Activated CD4-positive, alpha-beta T cell treated with anti-CD3 and anti-CD28 coated beads, Interleukin-2, amount 10 ng/mL, durations not matched to agents 7 days and 5 days (primary cell): ENCODE results near the gene SLC66A2. TPM values are rescaled to one million over a fixed set of nuclear protein-coding genes. Genes with fewer than 3 reads are reported as not detected.
"Not testable (repeated sequence)": the region's sequence is repeated elsewhere in the genome, so short reads cannot be mapped to it uniquely, and the experiment has no call there.

Experiments used
- CTCF ChIA-PET: fragments of 350-600 bp; sonication (Branson Sonifier 250); formaldehyde crosslinking; loops from one replicate; lab custom pipeline; 2021; ENCODE audit warnings: antibody characterized with exemption; lab: Charles Lee
- POLR2A ChIA-PET: fragments of 350-600 bp; sonication (Branson Sonifier 250); formaldehyde crosslinking; loops from one replicate; lab custom pipeline; 2021; ENCODE audit warnings: antibody characterized with exemption; lab: Charles Lee
- DNase-seq: peaks from one replicate; pipeline ENCODE4 v3.0.0-alpha.2; 2020
- H3K27ac Mint-ChIP-seq: one replicate; pipeline ENCODE4 v1.8.0; 2021; ENCODE audit warnings: mild to moderate bottlenecking, moderate library complexity, mixed read lengths
- H3K27me3 Mint-ChIP-seq: one replicate; pipeline ENCODE4 v1.8.0; 2021; ENCODE audit warnings: mixed read lengths
- H3K36me3 Mint-ChIP-seq: one replicate; pipeline ENCODE4 v1.8.0; 2021; ENCODE audit warnings: low read depth, mixed read lengths
- H3K4me1 Mint-ChIP-seq: one replicate; pipeline ENCODE4 v1.8.0; 2021; ENCODE audit warnings: mixed read lengths
- H3K4me3 Mint-ChIP-seq: one replicate; pipeline ENCODE4 v1.8.0; 2021; ENCODE audit warnings: mild to moderate bottlenecking, moderate library complexity, mixed read lengths
- H3K9me3 Mint-ChIP-seq: one replicate; pipeline ENCODE4 v1.8.0; 2021; ENCODE audit warnings: mixed read lengths
- total RNA-seq, 2 experiments: library from RNA; stranded (reverse); gene quantifications; one replicate each; pipeline ENCODE4 v1.2.3, GENCODE V29; 2021

SLC66A2 gene
- total RNA-seq, 2 experiments from 2014 or later = 28.3 to 34.6 TPM

GRCh38 chr18:79870301-79871025, 81.0 kb downstream of the SLC66A2 start:
- DNase-seq = no peak
- no peaks in the 10 kb centered on the region for H3K9me3 Mint-ChIP-seq
- CTCF ChIA-PET = interaction anchor here (1.3 kb wide), 1 partner anchor 17 kb away, joined by 3 read pairs; no protein-coding TSS in a partner anchor
- no peaks in the 10 kb centered on the region for H3K4me1 Mint-ChIP-seq
- no peaks in the 10 kb centered on the region for H3K36me3 Mint-ChIP-seq
- no peaks in the 10 kb centered on the region for H3K27me3 Mint-ChIP-seq
- H3K4me3 Mint-ChIP-seq = no peak overlapping the region
- POLR2A ChIA-PET = no interaction called here
- H3K27ac Mint-ChIP-seq = no peak overlapping the region

- H3K36me3 Mint-ChIP-seq = no peaks in the 10 kb centered on the region
- H3K27me3 Mint-ChIP-seq = no peaks in the 10 kb centered on the region
- DNase-seq = no peak
- H3K4me3 Mint-ChIP-seq = no peak overlapping the region
- POLR2A ChIA-PET = no interaction called here
- no peaks in the 10 kb centered on the region for H3K4me1 Mint-ChIP-seq
- CTCF ChIA-PET = interaction anchor here (1.3 kb wide), 1 partner anchor 17 kb away, joined by 3 read pairs; no protein-coding TSS in a partner anchor
- no peak overlapping the region for H3K27ac Mint-ChIP-seq
- H3K9me3 Mint-ChIP-seq = no peaks in the 10 kb centered on the region
These were observed 81.7 kb downstream of the SLC66A2 start for GRCh38 chr18:79869591-79870300.

GRCh38 chr18:79868811-79869541, 82.5 kb downstream of the SLC66A2 start:
- POLR2A ChIA-PET = no interaction called here
- no peak for DNase-seq
- no peaks in the 10 kb centered on the region for H3K4me1 Mint-ChIP-seq
- no peak overlapping the region for H3K27ac Mint-ChIP-seq
- H3K4me3 Mint-ChIP-seq = no peak overlapping the region
- CTCF ChIA-PET = no interaction called here
- H3K36me3 Mint-ChIP-seq = no peaks in the 10 kb centered on the region
- H3K27me3 Mint-ChIP-seq = no peaks in the 10 kb centered on the region
- no peaks in the 10 kb centered on the region for H3K9me3 Mint-ChIP-seq

- Mint-ChIP-seq H3K27me3 (no peaks in the 10 kb centered on the region), H3K27ac (no peak overlapping the region), H3K4me1 (no peaks in the 10 kb centered on the region), H3K4me3 (no peak overlapping the region), H3K36me3 (no peaks in the 10 kb centered on the region), H3K9me3 (no peaks in the 10 kb centered on the region)
- ChIA-PET CTCF (no interaction called here), POLR2A (no interaction called here)
- DNase-seq = no peak
These were observed 83.2 kb downstream of the SLC66A2 start for GRCh38 chr18:79868168-79868784.

GRCh38 chr18:79867666-79868065, 83.8 kb downstream of the SLC66A2 start:
- DNase-seq = no peak
- Mint-ChIP-seq H3K36me3 (no peaks in the 10 kb centered on the region), H3K27ac (no peak overlapping the region), H3K27me3 (no peaks in the 10 kb centered on the region), H3K9me3 (no peaks in the 10 kb centered on the region), H3K4me1 (no peaks in the 10 kb centered on the region), H3K4me3 (no peak overlapping the region)
- POLR2A ChIA-PET = no interaction called here
- CTCF ChIA-PET = interaction anchor here (0.6 kb wide), 1 partner anchor 258 kb away, joined by 4 read pairs; no protein-coding TSS in a partner anchor

- H3K4me1 Mint-ChIP-seq = no peaks in the 10 kb centered on the region
- H3K9me3 Mint-ChIP-seq = no peaks in the 10 kb centered on the region
- ChIA-PET POLR2A (no interaction called here), CTCF (interaction anchor here (0.6 kb wide), 1 partner anchor 259 kb away, joined by 4 read pairs; no protein-coding TSS in a partner anchor)
- no peaks in the 10 kb centered on the region for H3K36me3 Mint-ChIP-seq
- DNase-seq = no peak
- no peak overlapping the region for H3K27ac Mint-ChIP-seq
- H3K27me3 Mint-ChIP-seq = peaks cover 1% of the 10 kb centered on the region
- no peak overlapping the region for H3K4me3 Mint-ChIP-seq
These were observed 84.4 kb downstream of the SLC66A2 start for GRCh38 chr18:79866889-79867574.

GRCh38 chr18:79865951-79866350, 85.5 kb downstream of the SLC66A2 start:
- DNase-seq, H3K9me3 Mint-ChIP-seq, H3K27me3 Mint-ChIP-seq, H3K36me3 Mint-ChIP-seq, CTCF ChIA-PET, H3K4me1 Mint-ChIP-seq, H3K27ac Mint-ChIP-seq, POLR2A ChIA-PET, H3K4me3 Mint-ChIP-seq: not testable (repeated sequence)

- H3K27ac Mint-ChIP-seq, H3K4me3 Mint-ChIP-seq, H3K9me3 Mint-ChIP-seq, H3K27me3 Mint-ChIP-seq, H3K36me3 Mint-ChIP-seq, CTCF ChIA-PET, H3K4me1 Mint-ChIP-seq, DNase-seq, POLR2A ChIA-PET: not testable (repeated sequence)
These were observed 86.5 kb downstream of the SLC66A2 start for GRCh38 chr18:79864955-79865354.

GRCh38 chr18:79864006-79864725, 87.3 kb downstream of the SLC66A2 start:
- H3K9me3 Mint-ChIP-seq = peaks cover 3% of the 10 kb centered on the region
- POLR2A ChIA-PET = no interaction called here
- no peak for DNase-seq
- no peaks in the 10 kb centered on the region for H3K36me3 Mint-ChIP-seq
- H3K4me3 Mint-ChIP-seq = no peak overlapping the region
- H3K27me3 Mint-ChIP-seq = peaks cover 8% of the 10 kb centered on the region
- no peak overlapping the region for H3K27ac Mint-ChIP-seq
- CTCF ChIA-PET = no interaction called here
- H3K4me1 Mint-ChIP-seq = no peaks in the 10 kb centered on the region

- Mint-ChIP-seq H3K4me3 (no peak overlapping the region), H3K27me3 (peaks cover 8% of the 10 kb centered on the region), H3K27ac (no peak overlapping the region), H3K4me1 (no peaks in the 10 kb centered on the region), H3K36me3 (no peaks in the 10 kb centered on the region), H3K9me3 (peaks cover 3% of the 10 kb centered on the region)
- ChIA-PET CTCF (no interaction called here), POLR2A (no interaction called here)
- DNase-seq = no peak
These were observed 88.1 kb downstream of the SLC66A2 start for GRCh38 chr18:79863161-79864005.

GRCh38 chr18:79862562-79862961, 88.9 kb downstream of the SLC66A2 start:
- peaks cover 3% of the 10 kb centered on the region for H3K9me3 Mint-ChIP-seq
- no peak overlapping the region for H3K27ac Mint-ChIP-seq
- H3K27me3 Mint-ChIP-seq = peaks cover 8% of the 10 kb centered on the region
- no peak overlapping the region for H3K4me3 Mint-ChIP-seq
- H3K4me1 Mint-ChIP-seq = no peaks in the 10 kb centered on the region
- H3K36me3 Mint-ChIP-seq = no peaks in the 10 kb centered on the region
- ChIA-PET POLR2A (no interaction called here), CTCF (no interaction called here)
- DNase-seq = no peak
